OCI-LY7 (cell line): Measurements from ENCODE around the gene KCNQ1.

Experiments used
- CTCF ChIP-seq: fragments of 200-600 bp; sonication (generic); conservative IDR thresholded peaks from 2 replicates; pipeline ENCODE4 v1.5.1; 2014; ENCODE audit warnings: mild to moderate bottlenecking, antibody characterized with exemption, low read length, moderate library complexity, mixed read lengths
- EZH2phosphoT487 ChIP-seq: fragments of 200-600 bp; sonication (generic); IDR thresholded peaks from 2 replicates; pipeline ENCODE4 v1.6.1; 2018; ENCODE audit warnings: low read depth, borderline replicate concordance, mild to moderate bottlenecking, mixed run types, antibody characterized with exemption, low read length, moderate library complexity, mixed read lengths

- TF ChIP-seq CTCF (no peak), EZH2phosphoT487 (no peak)
Measured at GRCh38 chr11:2804701-2805387, 360.0 kb downstream of the KCNQ1 start.
